ENCODE measurements around the gene SECISBP2.
A peak's percentile ranks its signal among the peaks of the same experiment; 100 is the strongest.

Gene SECISBP2

GRCh38 chr9:89388084-89388867 is 70.0 kb downstream of the SECISBP2 start:
- FAIRE-seq (no peak), DNase-seq (ENCODE audit: insufficient read length) (no peak)
- no peak; the same call in 1 of the 2 replicates for TF ChIP-seq POLR2AphosphoS5 (IDR thresholded peaks at IDR 0.05; ENCODE audit: low read depth, low read length)
- TF ChIP-seq TAF1 (IDR thresholded peaks at IDR 0.05; ENCODE audit: borderline replicate concordance, low read depth, low read length): no peak
- no peak for TF ChIP-seq POLR2A (IDR thresholded peaks at IDR 0.05; ENCODE audit: low read depth, low read length)

- no peak for FAIRE-seq
Observed at GRCh38 chr9:89388868-89389177, 70.5 kb downstream of the SECISBP2 start.

GRCh38 chr9:89390068-89390555 is 71.8 kb downstream of the SECISBP2 start:
- DNase-seq (ENCODE audit: insufficient read length) (no peak), FAIRE-seq (no peak)
- TF ChIP-seq POLR2A (IDR thresholded peaks at IDR 0.05; ENCODE audit: low read depth, low read length) (no peak), TAF1 (IDR thresholded peaks at IDR 0.05; ENCODE audit: borderline replicate concordance, low read depth, low read length) (no peak), POLR2AphosphoS5 (IDR thresholded peaks at IDR 0.05; ENCODE audit: low read depth, low read length) (no peak)

More at GRCh38 chr9:89388868-89389177, 70.5 kb downstream of the SECISBP2 start:
- DNase-seq (ENCODE audit: insufficient read length): no peak
- TF ChIP-seq POLR2AphosphoS5 (IDR thresholded peaks at IDR 0.05; ENCODE audit: low read depth, low read length): no peak
- no peak for TF ChIP-seq POLR2A (IDR thresholded peaks at IDR 0.05; ENCODE audit: low read depth, low read length)
- no peak for TF ChIP-seq TAF1 (IDR thresholded peaks at IDR 0.05; ENCODE audit: borderline replicate concordance, low read depth, low read length)

- TF ChIP-seq POLR2A (IDR thresholded peaks at IDR 0.05; ENCODE audit: low read depth, low read length) (no peak), TAF1 (IDR thresholded peaks at IDR 0.05; ENCODE audit: borderline replicate concordance, low read depth, low read length) (no peak), POLR2AphosphoS5 (IDR thresholded peaks at IDR 0.05; ENCODE audit: low read depth, low read length) (no peak)
- FAIRE-seq (no peak), DNase-seq (ENCODE audit: insufficient read length) (no peak)
Observed at GRCh38 chr9:89390578-89391116, 72.3 kb downstream of the SECISBP2 start.

GRCh38 chr9:89391585-89391984 is 73.3 kb downstream of the SECISBP2 start:
- DNase-seq (ENCODE audit: insufficient read length) (no peak), FAIRE-seq (no peak)
- no peak for TF ChIP-seq POLR2A (IDR thresholded peaks at IDR 0.05; ENCODE audit: low read depth, low read length)
- no peak for TF ChIP-seq POLR2AphosphoS5 (IDR thresholded peaks at IDR 0.05; ENCODE audit: low read depth, low read length)
- TF ChIP-seq TAF1 (IDR thresholded peaks at IDR 0.05; ENCODE audit: borderline replicate concordance, low read depth, low read length): no peak

- TF ChIP-seq POLR2A (IDR thresholded peaks at IDR 0.05; ENCODE audit: low read depth, low read length) (peak; percentile 42), TAF1 (IDR thresholded peaks at IDR 0.05; ENCODE audit: borderline replicate concordance, low read depth, low read length) (no peak)
- no peak for FAIRE-seq
Observed at GRCh38 chr9:89394412-89394811, 76.1 kb downstream of the SECISBP2 start.

GRCh38 chr9:89395931-89396710 is 77.8 kb downstream of the SECISBP2 start:
- no peak for FAIRE-seq
- no peak for TF ChIP-seq POLR2A (IDR thresholded peaks at IDR 0.05; ENCODE audit: low read depth, low read length)

More at GRCh38 chr9:89394412-89394811, 76.1 kb downstream of the SECISBP2 start:
- no peak for DNase-seq (ENCODE audit: insufficient read length)

GRCh38 chr9:89397471-89397870 is 79.2 kb downstream of the SECISBP2 start:
- no peak for FAIRE-seq
- TF ChIP-seq POLR2A (IDR thresholded peaks at IDR 0.05; ENCODE audit: low read depth, low read length): no peak
- no peak for TF ChIP-seq POLR2AphosphoS5 (IDR thresholded peaks at IDR 0.05; ENCODE audit: low read depth, low read length)
- TF ChIP-seq TAF1 (IDR thresholded peaks at IDR 0.05; ENCODE audit: borderline replicate concordance, low read depth, low read length): no peak

More at GRCh38 chr9:89395931-89396710, 77.8 kb downstream of the SECISBP2 start:
- DNase-seq (ENCODE audit: insufficient read length): no peak

GRCh38 chr9:89398621-89399020 is 80.3 kb downstream of the SECISBP2 start:
- no peak for DNase-seq (ENCODE audit: insufficient read length)
- no peak for FAIRE-seq
- TF ChIP-seq POLR2AphosphoS5 (IDR thresholded peaks at IDR 0.05; ENCODE audit: low read depth, low read length) (no peak), TAF1 (IDR thresholded peaks at IDR 0.05; ENCODE audit: borderline replicate concordance, low read depth, low read length) (no peak), POLR2A (IDR thresholded peaks at IDR 0.05; ENCODE audit: low read depth, low read length) (no peak)

More at GRCh38 chr9:89397471-89397870, 79.2 kb downstream of the SECISBP2 start:
- no peak for DNase-seq (ENCODE audit: insufficient read length)

GRCh38 chr9:89400403-89401116 is 82.3 kb downstream of the SECISBP2 start:
- no peak for DNase-seq (ENCODE audit: insufficient read length)
- no peak for TF ChIP-seq POLR2AphosphoS5 (IDR thresholded peaks at IDR 0.05; ENCODE audit: low read depth, low read length)
- no peak for TF ChIP-seq TAF1 (IDR thresholded peaks at IDR 0.05; ENCODE audit: borderline replicate concordance, low read depth, low read length)
- TF ChIP-seq POLR2A (IDR thresholded peaks at IDR 0.05; ENCODE audit: low read depth, low read length): no peak
- peak; percentile 92 for FAIRE-seq
